ENCODE results near the gene IAPP. TPM values are rescaled to one million over a fixed set of nuclear protein-coding genes. Genes with fewer than 3 reads are reported as not detected.

Gene IAPP
- total RNA-seq, 1 experiment from 2014 or later: not detected

DNA sequence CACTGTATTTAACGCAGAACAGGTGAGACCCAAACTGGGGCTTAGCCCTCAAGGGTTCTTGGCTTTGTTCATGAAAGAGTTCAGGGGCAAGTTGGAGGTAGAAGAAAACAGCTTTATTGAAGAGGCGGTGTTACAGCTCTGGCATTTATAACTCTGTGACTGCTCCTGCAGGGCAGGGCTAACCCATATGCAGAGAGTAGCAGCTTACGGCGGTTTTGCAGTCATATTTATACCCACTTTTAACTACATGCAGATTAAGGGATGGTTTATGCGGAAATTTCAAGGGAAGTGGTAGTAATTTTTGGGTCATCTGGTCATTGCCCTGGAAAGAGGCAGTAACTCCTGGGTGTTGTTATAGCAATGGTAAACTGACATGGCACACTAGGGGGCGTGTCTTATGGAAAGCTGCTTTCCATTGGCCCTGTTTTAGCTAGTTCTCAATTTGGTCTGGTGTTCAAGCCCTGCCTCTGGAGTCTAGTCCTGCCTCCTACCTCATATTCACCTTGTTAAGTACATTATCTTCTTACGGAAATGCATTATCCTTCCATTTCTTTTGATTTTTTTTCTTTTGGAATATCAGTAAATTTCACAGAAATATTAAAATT is 1.8 kb upstream of the IAPP start:
- ATAC-seq (peak; percentile 62), DNase-seq (ENCODE audit: low read depth, low spot score) (no peak)
- Histone ChIP-seq H3K4me1 (ENCODE audit: control insufficient read depth in 1 of 2, insufficient read depth in 2 of 2, low read length in 2 of 2) (no peaks in the 10 kb centered on the region), H3K27ac (ENCODE audit: low read depth, low read length) (no peak overlapping the region), H3K4me3 (replicated peaks in 1 of 2; ENCODE audit: low read depth in 1 of 2, low read length in 2 of 2) (no peak overlapping the region), H4K20me1 (ENCODE audit: insufficient read depth) (no peaks in the 10 kb centered on the region), H3K27me3 (ENCODE audit: insufficient read depth, low read length) (no peaks in the 10 kb centered on the region), H3K9ac (ENCODE audit: low read length) (no peak overlapping the region), H3K79me2 (ENCODE audit: insufficient read depth, low read length) (no peaks in the 10 kb centered on the region), H3K36me3 (ENCODE audit: control insufficient read depth in 1 of 2, insufficient read depth in 2 of 2, low read length in 2 of 2) (no peaks in the 10 kb centered on the region), H3K9me2 (ENCODE audit: insufficient read depth) (no peaks in the 10 kb centered on the region), H3K9me3 (ENCODE audit: control insufficient read depth in 1 of 2, insufficient read depth in 1 of 2, low read depth in 1 of 2, low read length in 2 of 2) (no peaks in the 10 kb centered on the region), H2AFZ (ENCODE audit: low read depth, low read length, poor library complexity, severe bottlenecking) (peak overlapping the region; percentile 48), H3K4me2 (ENCODE audit: low read length) (no peak overlapping the region)
- no peak for TF ChIP-seq ZNF274 (IDR thresholded peaks at IDR 0.05; ENCODE audit: low read depth, low read length)
- TF ChIP-seq, protein P1, sequence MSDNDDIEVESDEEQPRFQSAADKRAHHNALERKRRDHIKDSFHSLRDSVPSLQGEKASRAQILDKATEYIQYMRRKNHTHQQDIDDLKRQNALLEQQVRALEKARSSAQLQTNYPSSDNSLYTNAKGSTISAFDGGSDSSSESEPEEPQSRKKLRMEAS (IDR thresholded peaks at IDR 0.05): no peak
- TF ChIP-seq SP1 (IDR thresholded peaks at IDR 0.05; ENCODE audit: low read depth): no peak
- no peak for TF ChIP-seq POLR2A (IDR thresholded peaks at IDR 0.05; ENCODE audit: borderline replicate concordance, extremely low read depth, insufficient read depth, insufficient read length)
- no peak for TF ChIP-seq ZBTB33 (IDR thresholded peaks at IDR 0.05; ENCODE audit: extremely low read depth, insufficient replicate concordance, low read length)
- no peak for TF ChIP-seq YY1 (IDR thresholded peaks at IDR 0.05; ENCODE audit: extremely low read depth, insufficient replicate concordance, low read depth, low read length)
- no peak for TF ChIP-seq EZH2 (IDR thresholded peaks at IDR 0.05)
- no peak for TF ChIP-seq ZFX (IDR thresholded peaks at IDR 0.05)
- no peak for TF ChIP-seq POLR2AphosphoS5 (IDR thresholded peaks at IDR 0.05; ENCODE audit: low read depth, low read length)
- TF ChIP-seq, protein P2, sequence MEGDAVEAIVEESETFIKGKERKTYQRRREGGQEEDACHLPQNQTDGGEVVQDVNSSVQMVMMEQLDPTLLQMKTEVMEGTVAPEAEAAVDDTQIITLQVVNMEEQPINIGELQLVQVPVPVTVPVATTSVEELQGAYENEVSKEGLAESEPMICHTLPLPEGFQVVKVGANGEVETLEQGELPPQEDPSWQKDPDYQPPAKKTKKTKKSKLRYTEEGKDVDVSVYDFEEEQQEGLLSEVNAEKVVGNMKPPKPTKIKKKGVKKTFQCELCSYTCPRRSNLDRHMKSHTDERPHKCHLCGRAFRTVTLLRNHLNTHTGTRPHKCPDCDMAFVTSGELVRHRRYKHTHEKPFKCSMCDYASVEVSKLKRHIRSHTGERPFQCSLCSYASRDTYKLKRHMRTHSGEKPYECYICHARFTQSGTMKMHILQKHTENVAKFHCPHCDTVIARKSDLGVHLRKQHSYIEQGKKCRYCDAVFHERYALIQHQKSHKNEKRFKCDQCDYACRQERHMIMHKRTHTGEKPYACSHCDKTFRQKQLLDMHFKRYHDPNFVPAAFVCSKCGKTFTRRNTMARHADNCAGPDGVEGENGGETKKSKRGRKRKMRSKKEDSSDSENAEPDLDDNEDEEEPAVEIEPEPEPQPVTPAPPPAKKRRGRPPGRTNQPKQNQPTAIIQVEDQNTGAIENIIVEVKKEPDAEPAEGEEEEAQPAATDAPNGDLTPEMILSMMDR (IDR thresholded peaks at IDR 0.05 in 2 of 3, conservative IDR thresholded peaks at IDR 0.05 in 1 of 3; ENCODE audit: borderline replicate concordance in 1 of 3, insufficient read depth in 1 of 3, low read depth in 2 of 3, low read length in 2 of 3): no peak
- TF ChIP-seq CBX3 (IDR thresholded peaks at IDR 0.05; ENCODE audit: low read depth): no peak
- no peak for TF ChIP-seq FOSL1 (IDR thresholded peaks at IDR 0.05; ENCODE audit: low read depth)
- no peak for TF ChIP-seq SIN3A (IDR thresholded peaks at IDR 0.05; ENCODE audit: low read depth)
- no peak for TF ChIP-seq ELF1 (IDR thresholded peaks at IDR 0.05; ENCODE audit: borderline replicate concordance, low read depth)
- TF ChIP-seq RAD21 (IDR thresholded peaks at IDR 0.05; ENCODE audit: low read depth): no peak
- no TSS peak for BruUV-seq (replicated peaks)
- intact Hi-C loops (cut with micrococcal nuclease): no loop called here
- ChIA-PET RAD21 (ENCODE audit: low non-redundant PET in 1 of 2, low total read pairs in 2 of 2, uncharacterized antibody in 2 of 2, unreplicated experiment in 2 of 2) (no interaction called here), CTCF (no interaction called here), POLR2A (no interaction called here)
